Liver (tissue), 9 donors: ENCODE measurements around the gene RAMP2. TPM values are rescaled to one million over a fixed set of nuclear protein-coding genes. Genes with fewer than 3 reads are reported as not detected.

Experiments used
- DNase-seq: peaks from one replicate; pipeline ENCODE4 v3.0.0-alpha.2; 2017; ENCODE audit warnings: low spot score
- H3K27ac ChIP-seq, 2 donors: one replicate each; pipeline ENCODE4 v1.7.0; 2013; ENCODE audit warnings: inconsistent platforms in 2 of 2, low read length in 2 of 2, control low read depth in 1 of 2, low read depth in 1 of 2, mild to moderate bottlenecking in 1 of 2
- H3K27me3 ChIP-seq, 4 donors: one replicate each; pipeline versions ENCODE4 v1.6.1 to v1.7.0; 2013; ENCODE audit warnings: low read length in 3 of 4, inconsistent platforms in 1 of 4, mild to moderate bottlenecking in 1 of 4, moderate library complexity in 1 of 4; ENCODE audit not compliant: control insufficient read depth in 4 of 4, insufficient read depth in 4 of 4
- H3K36me3 ChIP-seq, 4 donors: one replicate each; pipeline versions ENCODE4 v1.6.1 to v1.7.0; 2013; ENCODE audit warnings: low read length in 3 of 4, mild to moderate bottlenecking in 3 of 4, low read depth in 1 of 4, moderate library complexity in 1 of 4; ENCODE audit not compliant: control insufficient read depth in 4 of 4, insufficient read depth in 3 of 4
- H3K4me1 ChIP-seq, 4 donors: one replicate each; pipeline versions ENCODE4 v1.6.1 to v1.7.0; 2013; ENCODE audit warnings: low read length in 3 of 4, mild to moderate bottlenecking in 3 of 4, moderate library complexity in 1 of 4; ENCODE audit not compliant: control insufficient read depth in 4 of 4, insufficient read depth in 4 of 4
- H3K4me3 ChIP-seq, 3 donors: one replicate each; pipeline versions ENCODE4 v1.6.1 to v1.7.0; 2013; ENCODE audit warnings: low read length in 3 of 3, control low read depth in 1 of 3, low read depth in 1 of 3, mild to moderate bottlenecking in 1 of 3
- H3K9ac ChIP-seq, 2 donors: one replicate each; pipeline ENCODE4 v1.7.0; 2013; ENCODE audit warnings: low read length in 2 of 2, mild to moderate bottlenecking in 2 of 2, moderate library complexity in 2 of 2, control low read depth in 1 of 2, low read depth in 1 of 2
- H3K9me3 ChIP-seq, 4 donors: one replicate each; pipeline versions ENCODE4 v1.6.1 to v1.7.0; 2013; ENCODE audit warnings: low read length in 3 of 4; ENCODE audit not compliant: control insufficient read depth in 4 of 4
- ATF3 ChIP-seq: IDR thresholded peaks from 2 replicates; pipeline ENCODE4 v1.6.1; 2016; ENCODE audit warnings: antibody characterized with exemption
- CTCF ChIP-seq: fragments of 150-350 bp; IDR thresholded peaks from 2 replicates; pipeline ENCODE4 v1.5.1; 2017; ENCODE audit warnings: improper control_type of control experiment, low read depth, low read length; ENCODE audit not compliant: missing input control
- EGR1 ChIP-seq, 2 donors: IDR thresholded peaks; 2 replicates each; pipeline ENCODE4 v1.6.1; 2016 to 2018; ENCODE audit warnings: antibody characterized with exemption in 2 of 2, low read depth in 2 of 2
- FOXA1 ChIP-seq: IDR thresholded peaks from 2 replicates; pipeline ENCODE4 v1.6.1; 2016; ENCODE audit warnings: antibody characterized with exemption
- FOXA2 ChIP-seq: IDR thresholded peaks from 2 replicates; pipeline ENCODE4 v1.6.1; 2016; ENCODE audit warnings: antibody characterized with exemption
- GABPA ChIP-seq, 2 donors: IDR thresholded peaks in 1 of 2; conservative IDR thresholded peaks in 1 of 2; 2 replicates each; pipeline ENCODE4 v1.6.1; 2016; ENCODE audit warnings: antibody characterized with exemption in 2 of 2, mild to moderate bottlenecking in 1 of 2, moderate library complexity in 1 of 2
- HNF4A ChIP-seq, 2 donors: conservative IDR thresholded peaks; 2 replicates each; pipeline ENCODE4 v1.6.1; 2016; ENCODE audit warnings: antibody characterized with exemption in 2 of 2, mild to moderate bottlenecking in 2 of 2
- HNF4G ChIP-seq: IDR thresholded peaks from 2 replicates; pipeline ENCODE4 v1.6.1; 2016; ENCODE audit warnings: antibody characterized with exemption
- JUND ChIP-seq, 2 donors: IDR thresholded peaks; 2 replicates each; pipeline ENCODE4 v1.6.1; 2016; ENCODE audit warnings: antibody characterized with exemption in 2 of 2
- MAX ChIP-seq: IDR thresholded peaks from 2 replicates; pipeline ENCODE4 v1.6.1; 2016; ENCODE audit warnings: antibody characterized with exemption
- NR2F2 ChIP-seq: IDR thresholded peaks from 2 replicates; pipeline ENCODE4 v1.6.1; 2016; ENCODE audit warnings: antibody characterized with exemption
- RAD21 ChIP-seq, 2 donors: IDR thresholded peaks; 2 replicates each; pipeline ENCODE4 v1.6.1; 2016; ENCODE audit warnings: antibody characterized with exemption in 2 of 2, mild to moderate bottlenecking in 2 of 2
- REST ChIP-seq: IDR thresholded peaks from 2 replicates; pipeline ENCODE4 v1.6.1; 2016; ENCODE audit warnings: antibody characterized with exemption, mild to moderate bottlenecking
- RXRA ChIP-seq, 2 donors: IDR thresholded peaks; 2 replicates each; pipeline ENCODE4 v1.6.1; 2017 to 2018; ENCODE audit warnings: antibody characterized with exemption in 2 of 2, mild to moderate bottlenecking in 1 of 2
- TAF1 ChIP-seq: conservative IDR thresholded peaks from 2 replicates; pipeline ENCODE4 v1.6.1; 2016; ENCODE audit warnings: antibody characterized with exemption, mild to moderate bottlenecking
- YY1 ChIP-seq: IDR thresholded peaks from 2 replicates; pipeline ENCODE4 v1.6.1; 2016; ENCODE audit warnings: antibody characterized with exemption, mild to moderate bottlenecking
- ZBTB33 ChIP-seq: IDR thresholded peaks from 2 replicates; pipeline ENCODE4 v1.6.1; 2016; ENCODE audit warnings: antibody characterized with exemption
- WGBS: extraction: QIAGEN DNeasy Blood & Tissue Kit; methylation state at CpG from one replicate; pipeline ENCODE4 v1.1.7; 2013; 5-methylcytosine and 5-hydroxymethylcytosine counted together
- polyA plus RNA-seq, 2 donors: library from polyadenylated mRNA; stranded (reverse) in 1 of 2; unstranded in 1 of 2; fragments of 200-250 nt in 1 of 2; fragments of >200 nt in 1 of 2; fragmentation: Nextera tagmentation in 1 of 2; extraction: Ambion mirVana in 1 of 2; gene quantifications; one replicate each; pipeline versions ENCODE4 v1.2.1 to v1.2.3, GENCODE V29; 2013 to 2015
- total RNA-seq, 2 donors: library from RNA; depleted of rRNA; stranded (reverse); fragments of >200 nt; gene quantifications; one replicate each; pipeline ENCODE4 v1.2.3, GENCODE V29; 2014
- donor health status: healthy.
- donor health status: healthy.
- donor health status: healthy.
- donor health status: healthy.
- donor health status: healthy.

Gene RAMP2
- total and polyA plus RNA-seq, 4 donors, result 0.92 to 17.2 (median 5.1) TPM

GRCh38 chr17:42775534-42776098 lies 14.6 kb downstream of the RAMP2 start:
- TF ChIP-seq FOXA1 (no peak), MAX (no peak), RXRA (IDR thresholded peaks at IDR 0.05) (no peak), YY1 (no peak), REST (no peak), EGR1 (IDR thresholded peaks at IDR 0.05; ENCODE audit: low read depth in 2 of 2) (no peak)
- Histone ChIP-seq H3K9me3 (no peaks in the 10 kb centered on the region), H3K27ac (no peak overlapping the region), H3K4me3 (no peak overlapping the region), H3K9ac (no peak overlapping the region), H3K36me3 (peaks cover 2 to 41% (median 20%) of the 10 kb centered on the region in 4 donors), H3K27me3 (no peaks in the 10 kb centered on the region), H3K4me1 (peaks cover 6 to 18% (median 17%) of the 10 kb centered on the region in 4 donors)
- WGBS, result 61% methylated on average over 3 of the region's 3 CpGs
- DNase-seq, result no peak

- H3K27me3 ChIP-seq, result peaks cover 0 to 6% (median 0%) of the 10 kb centered on the region in 4 donors
- no peaks in the 10 kb centered on the region for H3K9me3 ChIP-seq
- WGBS, result 92% methylated on average over 5 of the region's 5 CpGs
- H3K27ac ChIP-seq, result no peak overlapping the region
- H3K4me1 ChIP-seq, result peaks cover 9 to 24% (median 20%) of the 10 kb centered on the region in 4 donors
- TF ChIP-seq HNF4A (conservative IDR thresholded peaks at IDR 0.05), result no peak
- no peak for TF ChIP-seq JUND (IDR thresholded peaks at IDR 0.05)
- TF ChIP-seq ZBTB33, result no peak
- TF ChIP-seq RAD21 (IDR thresholded peaks at IDR 0.05), result no peak
- no peak for TF ChIP-seq FOXA2
- no peak for TF ChIP-seq TAF1
- no peak for TF ChIP-seq NR2F2
- TF ChIP-seq ATF3, result no peak
- TF ChIP-seq REST, result no peak
- TF ChIP-seq CTCF, result no peak
- TF ChIP-seq RXRA (IDR thresholded peaks at IDR 0.05), result no peak
- no peak for TF ChIP-seq YY1
- no peak for TF ChIP-seq EGR1 (IDR thresholded peaks at IDR 0.05; ENCODE audit: low read depth in 2 of 2)
- TF ChIP-seq FOXA1, result no peak
- TF ChIP-seq GABPA (IDR thresholded peaks at IDR 0.05 in 1 of 2, conservative IDR thresholded peaks at IDR 0.05 in 1 of 2), result no peak
- no peak for TF ChIP-seq MAX
- no peak for TF ChIP-seq HNF4G
- peaks cover 2 to 41% (median 20%) of the 10 kb centered on the region in 4 donors for H3K36me3 ChIP-seq
- no peak overlapping the region for H3K4me3 ChIP-seq
- no peak for DNase-seq
- no peak overlapping the region for H3K9ac ChIP-seq
These were observed 17.5 kb downstream of the RAMP2 start for GRCh38 chr17:42778570-42778969.
